ENCODE measurements around the gene PKP2. TPM values are rescaled to one million over a fixed set of nuclear protein-coding genes. Genes with fewer than 3 reads are reported as not detected.

PKP2 gene
- total and polyA plus RNA-seq, 2 of the 4 experiments (the other 2 are of a cell fraction) = 0.10 to 0.18 TPM

DNA sequence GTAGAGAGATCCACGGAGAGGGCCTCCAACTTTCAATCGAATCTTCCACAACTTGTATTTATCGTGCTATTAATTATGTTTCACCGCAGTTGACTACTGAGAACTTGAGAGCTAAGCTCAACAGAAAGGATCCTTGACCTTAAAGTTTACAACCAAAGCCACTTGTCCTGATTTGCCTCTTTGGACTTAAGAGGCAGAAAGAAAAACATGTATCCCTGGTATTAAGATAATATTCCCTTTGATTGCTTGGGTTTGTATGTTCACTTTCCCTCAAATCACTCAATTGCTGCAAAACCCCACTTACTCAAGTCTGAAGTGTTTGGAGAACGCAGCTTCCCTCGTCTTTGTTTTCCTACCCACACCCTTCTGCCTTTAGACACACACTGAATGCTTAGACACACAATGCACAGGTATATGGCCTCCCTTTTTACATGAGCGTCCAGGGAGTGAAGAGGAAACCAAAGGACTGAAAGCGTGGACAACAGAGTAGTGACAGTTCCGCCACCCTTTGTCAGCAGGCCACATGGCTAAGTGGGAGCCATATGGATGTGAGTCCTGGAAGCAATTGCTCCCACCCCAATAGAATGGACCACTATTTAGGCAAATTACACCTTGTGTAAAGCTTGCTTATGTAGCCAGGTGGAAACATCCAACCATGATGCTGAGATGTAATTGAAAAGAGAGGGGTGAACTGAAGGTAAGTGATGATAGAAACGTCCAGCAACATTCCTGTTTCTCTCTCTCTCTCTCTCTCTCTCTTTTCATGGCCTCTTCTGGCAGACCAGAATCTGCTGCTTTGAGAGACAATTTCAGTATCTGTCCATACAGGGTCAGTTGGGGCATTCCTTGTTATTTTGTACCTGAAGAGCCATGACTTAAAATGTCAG, 1.4 kb upstream of the PKP2 start:
- intact Hi-C loops (cut with micrococcal nuclease) = no loop called here
- CTCF ChIA-PET = no interaction called here
- BruUV-seq (replicated peaks) = no TSS peak
- peaks cover 2% of the 10 kb centered on the region; the same call in 1 of the 2 replicates for H3K9me3 ChIP-seq (ENCODE audit: control insufficient read depth, insufficient read depth, low read length)
- no peaks in the 10 kb centered on the region for H3K9me1 ChIP-seq (ENCODE audit: insufficient read depth, low read length)
- no peak overlapping the region for H2BK15ac ChIP-seq (ENCODE audit: low read depth, low read length)
- no peaks in the 10 kb centered on the region for H3K79me1 ChIP-seq (ENCODE audit: low read depth in 1 of 2, low read length in 2 of 2)
- no peak overlapping the region for H3K4me2 ChIP-seq (ENCODE audit: low read depth, low read length)
- no peak overlapping the region for H3K18ac ChIP-seq (ENCODE audit: low read depth, low read length)
- no peak overlapping the region for H2AK5ac ChIP-seq (ENCODE audit: low read depth, low read length)
- H3K56ac ChIP-seq (ENCODE audit: extremely low read depth, insufficient read depth, low read length) = no peak overlapping the region
- peaks cover 18% of the 10 kb centered on the region for H3K27me3 ChIP-seq (ENCODE audit: control insufficient read depth, insufficient read depth, low read length)
- no peaks in the 10 kb centered on the region for H4K20me1 ChIP-seq (ENCODE audit: insufficient read depth, low read length)
- H3K4me3 ChIP-seq (ENCODE audit: insufficient read depth, low read depth, low read length) = no peak overlapping the region
- no peaks in the 10 kb centered on the region for H3K4me1 ChIP-seq (ENCODE audit: control insufficient read depth, insufficient read depth, low read length)
- in situ Hi-C loops (cut with MboI; ENCODE audit: low sequenced_read_pairs) = no loop called here
- ATAC-seq (ENCODE audit: low read depth) = no peak
- no peaks in the 10 kb centered on the region for H3K36me3 ChIP-seq (ENCODE audit: control insufficient read depth, insufficient read depth, low read length)
- POLR2A ChIA-PET (ENCODE audit: unreplicated experiment) = no interaction called here
- H3K4ac ChIP-seq (ENCODE audit: low read depth, low read length) = no peak overlapping the region
- H3K14ac ChIP-seq (replicated peaks; ENCODE audit: low read depth, low read length) = no peak overlapping the region
- no peak overlapping the region for H2BK5ac ChIP-seq (ENCODE audit: low read depth, low read length, poor library complexity, severe bottlenecking)
- no peak overlapping the region for H3K23ac ChIP-seq (ENCODE audit: low read depth, low read length)
- no peak overlapping the region for H4K8ac ChIP-seq (ENCODE audit: low read depth in 2 of 2, low read length in 2 of 2)
- H2AFZ ChIP-seq (replicated peaks; ENCODE audit: low read length, poor library complexity) = no peak overlapping the region
- no peak overlapping the region for H2BK20ac ChIP-seq (ENCODE audit: low read depth, low read length)
- WGBS, 2 experiments (ENCODE audit: extremely low coverage in 2 of 2, insufficient read length in 1 of 2) = no CpG with 5 or more reads among the region's 10 CpGs
- H4K91ac ChIP-seq (ENCODE audit: insufficient read depth, low read depth, low read length) = no peak overlapping the region
- dilution Hi-C loops (cut with HindIII; ENCODE audit: low sequenced_read_pairs, unreplicated experiment) = no loop called here
- no peak overlapping the region for H3K27ac ChIP-seq (ENCODE audit: insufficient read depth, low read length)
- no peak overlapping the region for H2AK9ac ChIP-seq (replicated peaks; ENCODE audit: low read depth, low read length, poor library complexity)
- no peak for DNase-seq
- H2BK120ac ChIP-seq (ENCODE audit: low read depth, low read length) = no peak overlapping the region
- TF ChIP-seq FOS (IDR thresholded peaks at IDR 0.05; ENCODE audit: low read depth, low read length) (no peak), BHLHE40 (IDR thresholded peaks at IDR 0.05; ENCODE audit: low read depth, low read length) (no peak)
- H4K5ac ChIP-seq (ENCODE audit: low read depth, low read length) = no peak overlapping the region
- no peak overlapping the region for H3K9ac ChIP-seq (ENCODE audit: low read depth, low read length)
